GM18951 (cell line): ENCODE results near the gene KAZN.

ENCODE experiments used
- POLR2A ChIP-seq: IDR thresholded peaks from 4 replicates; pipeline ENCODE4 v1.6.1; 2011; ENCODE audit warnings: mild to moderate bottlenecking; ENCODE audit not compliant: insufficient read length, insufficient read depth; ENCODE audit errors: extremely low read depth
- in situ Hi-C: fragments of 300-500 bp; cut with MboI; formaldehyde crosslinking; loops from one replicate; pipeline ENCODE4 v1.12.0; 2022; ENCODE audit warnings: low sequenced_read_pairs, mixed read lengths, inconsistent platforms; ENCODE audit not compliant: unreplicated experiment

The KAZN gene

GRCh38 chr1:14668538-14668937 lies 70.1 kb downstream of the KAZN start:
- in situ Hi-C loops: no loop called here
- TF ChIP-seq POLR2A: no peak

DNA sequence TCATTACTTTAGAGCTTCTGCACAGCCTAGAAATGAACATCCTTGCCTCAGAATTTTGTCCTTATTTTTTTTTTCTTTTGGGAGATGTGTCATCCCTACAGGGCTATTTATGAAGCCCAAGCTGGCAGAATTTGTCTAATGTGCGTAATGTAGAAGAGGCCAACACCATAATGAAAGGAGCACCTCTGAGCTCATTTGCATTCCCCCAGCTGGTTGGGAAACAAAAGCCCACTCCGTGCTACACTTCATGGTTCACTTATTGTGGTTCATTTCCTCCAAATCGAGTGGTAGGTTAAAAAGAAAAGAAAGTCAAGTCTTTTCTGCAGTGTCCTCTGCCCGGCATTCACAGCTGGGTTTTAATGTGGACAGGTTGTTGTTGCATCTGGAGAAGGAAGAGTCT lies 73.5 kb downstream of the KAZN start:
- TF ChIP-seq POLR2A: no peak
- in situ Hi-C loops: no loop called here

DNA sequence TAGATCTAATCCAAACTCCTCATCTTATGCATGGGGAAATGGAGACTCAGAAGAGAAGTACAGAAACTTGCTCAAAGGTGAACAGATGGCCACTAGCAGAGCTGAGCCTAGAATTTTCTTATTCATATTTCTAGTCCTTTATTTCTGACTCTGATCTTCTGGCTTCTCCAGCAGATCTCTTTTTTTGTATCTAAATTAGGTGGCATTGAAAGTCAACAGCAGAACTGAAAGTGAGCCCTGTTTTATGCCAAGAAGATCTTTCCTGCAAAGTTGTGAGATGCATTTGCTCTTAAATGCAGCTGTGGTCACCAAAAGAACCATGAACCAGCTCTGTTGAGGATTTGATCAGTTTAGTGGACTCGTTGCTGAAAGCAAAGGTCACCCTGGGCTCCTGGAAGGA lies 75.5 kb downstream of the KAZN start:
- in situ Hi-C loops: no loop called here
- TF ChIP-seq POLR2A: no peak

DNA sequence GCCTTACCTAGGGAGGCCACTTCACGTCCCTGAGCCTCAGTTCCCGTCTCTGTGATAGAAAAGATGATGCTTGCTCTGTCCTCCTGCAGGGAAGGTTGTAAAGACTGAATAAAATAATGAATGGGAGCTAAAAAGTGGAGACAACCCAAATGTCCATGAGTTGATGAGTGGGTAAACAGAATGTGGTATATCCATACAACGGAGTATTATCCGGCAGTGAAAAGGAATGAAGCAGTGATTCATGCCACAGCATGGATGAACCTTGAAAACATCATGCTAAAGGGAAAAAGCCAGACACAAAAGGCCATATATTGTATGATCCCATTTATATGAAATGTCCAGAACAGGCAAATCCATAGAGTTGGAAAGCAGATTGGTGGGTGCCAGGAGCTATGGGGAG lies 77.9 kb downstream of the KAZN start:
- TF ChIP-seq POLR2A: no peak
- in situ Hi-C loops: no loop called here

GRCh38 chr1:14677292-14677971 lies 78.9 kb downstream of the KAZN start:
- TF ChIP-seq POLR2A: no peak
- in situ Hi-C loops: no loop called here

GRCh38 chr1:14678011-14678638 lies 79.6 kb downstream of the KAZN start:
- TF ChIP-seq POLR2A: no peak
- in situ Hi-C loops: no loop called here

- TF ChIP-seq POLR2A: no peak
- in situ Hi-C loops: no loop called here
These were observed 80.7 kb downstream of the KAZN start for GRCh38 chr1:14679027-14679688.

GRCh38 chr1:14681182-14681581 lies 82.7 kb downstream of the KAZN start:
- in situ Hi-C loops: no loop called here
- no peak for TF ChIP-seq POLR2A

- TF ChIP-seq POLR2A: no peak
- in situ Hi-C loops: no loop called here
These were observed 84.6 kb downstream of the KAZN start for GRCh38 chr1:14682941-14683621.

GRCh38 chr1:14685078-14685477 lies 86.6 kb downstream of the KAZN start:
- no peak for TF ChIP-seq POLR2A
- in situ Hi-C loops: no loop called here

DNA sequence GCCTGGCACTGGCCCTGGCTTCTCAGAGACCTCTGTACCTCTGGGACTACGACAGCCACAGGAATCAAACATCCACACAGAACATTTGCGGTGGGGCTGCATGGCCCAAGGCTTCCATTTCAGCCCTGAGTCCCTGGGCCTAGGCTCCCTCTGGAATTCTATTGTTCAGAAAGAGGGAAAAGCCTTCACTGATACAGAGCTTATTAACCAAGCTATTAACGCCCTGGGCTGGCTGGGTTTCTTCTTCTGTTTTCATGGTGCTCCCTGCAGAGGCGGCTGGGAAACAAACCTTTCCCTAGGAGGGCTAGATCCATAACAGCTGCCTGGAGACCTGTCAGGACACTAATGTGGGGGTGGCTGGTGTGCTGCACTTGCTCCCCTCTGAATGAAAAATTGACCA lies 88.2 kb downstream of the KAZN start:
- in situ Hi-C loops: no loop called here
- TF ChIP-seq POLR2A: no peak

GRCh38 chr1:14687147-14687546 lies 88.7 kb downstream of the KAZN start:
- in situ Hi-C loops: no loop called here
- no peak for TF ChIP-seq POLR2A

DNA sequence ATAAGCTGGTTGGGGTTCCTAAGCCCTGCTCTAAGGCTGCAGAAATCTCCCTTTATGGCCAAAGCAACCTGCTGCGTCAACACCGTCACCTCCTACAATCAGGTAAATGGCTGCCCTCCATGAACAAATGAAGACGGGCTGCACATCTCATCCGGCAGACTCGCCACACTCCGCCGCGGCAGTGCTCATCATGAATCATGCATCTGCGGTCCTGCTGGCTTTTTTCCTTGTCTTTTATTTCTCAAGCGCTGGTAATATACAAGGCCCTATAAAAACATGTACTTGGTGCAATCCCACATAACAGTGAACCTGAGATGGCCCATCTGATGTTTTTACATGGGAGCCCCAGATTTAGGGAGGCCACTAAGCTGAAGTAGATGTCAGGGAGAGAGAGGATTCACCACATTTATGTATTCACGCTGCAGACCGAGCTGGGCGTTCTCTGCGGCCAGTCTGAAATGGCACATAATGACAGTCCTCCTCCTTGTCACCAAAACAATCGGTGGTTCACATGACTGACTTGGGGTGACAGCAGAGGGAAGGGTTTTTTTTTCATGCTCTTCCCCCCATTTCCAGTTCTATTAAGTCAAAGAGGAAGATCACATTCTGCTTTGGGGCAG lies 91.6 kb downstream of the KAZN start:
- in situ Hi-C loops: no loop called here

More for the DNA sequence above, 91.6 kb downstream of the KAZN start:
- no peak for TF ChIP-seq POLR2A
